ENCODE results near the gene SORBS1. TPM values are rescaled to one million over a fixed set of nuclear protein-coding genes. Genes with fewer than 3 reads are reported as not detected.

The SORBS1 gene
- total RNA-seq, 1 experiment from 2014 or later, result 0.56 TPM

DNA sequence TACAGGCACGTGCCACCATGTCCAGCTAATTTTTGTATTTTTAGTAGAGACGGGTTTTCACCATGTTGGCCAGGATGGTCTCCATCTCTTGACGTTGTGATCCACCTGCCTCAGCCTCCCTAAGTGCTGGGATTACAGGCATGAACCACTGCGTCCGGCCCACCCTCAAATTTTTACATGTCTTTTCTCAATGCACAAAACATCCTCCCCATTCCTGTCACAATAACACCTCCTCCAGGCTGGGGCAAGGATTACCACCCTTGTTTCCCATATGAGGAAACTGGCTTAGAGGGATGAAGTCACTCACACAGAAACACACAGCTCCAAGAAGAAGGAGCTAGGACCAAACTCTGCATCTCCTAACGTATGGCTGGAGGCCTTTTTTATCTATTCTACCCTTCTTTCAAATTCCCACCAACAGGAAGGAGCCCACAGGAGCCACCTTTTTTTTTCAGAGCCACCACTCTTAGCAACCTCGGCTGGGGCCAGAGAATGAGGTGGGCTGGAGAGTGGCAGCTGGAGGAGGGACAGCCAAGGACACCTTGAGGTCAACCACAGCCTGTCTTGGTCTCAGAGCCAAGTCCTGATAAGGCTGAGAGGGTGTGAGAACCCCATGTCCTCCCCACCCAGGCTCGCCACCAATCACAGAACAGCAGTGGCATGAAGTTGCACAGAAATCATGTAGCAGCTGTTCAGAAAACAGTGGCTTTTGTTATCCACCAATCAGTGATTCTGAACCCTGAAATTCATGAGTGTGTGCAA, 157.3 kb downstream of the SORBS1 start:
- no TSS peak for BruUV-seq (replicated peaks)
- Histone ChIP-seq H3K4me1 (ENCODE audit: insufficient read depth, low read length, poor library complexity, severe bottlenecking) (no peaks in the 10 kb centered on the region), H3K36me3 (ENCODE audit: insufficient read depth, low read length, poor library complexity, severe bottlenecking) (no peaks in the 10 kb centered on the region), H3K27ac (ENCODE audit: low read depth, low read length, poor library complexity, severe bottlenecking) (no peak overlapping the region), H3K27me3 (replicated peaks; ENCODE audit: insufficient read depth, low read depth, low read length, poor library complexity) (peaks cover 2% of the 10 kb centered on the region), H3K4me3 (ENCODE audit: low read depth, low read length, poor library complexity, severe bottlenecking) (no peak overlapping the region), H3K9me3 (ENCODE audit: low read depth, low read length, poor library complexity, severe bottlenecking) (no peaks in the 10 kb centered on the region)
- no peak for TF ChIP-seq EZH2 (IDR thresholded peaks at IDR 0.05; ENCODE audit: borderline replicate concordance, low read depth, low read length, poor library complexity, severe bottlenecking)
- TF ChIP-seq, protein P1, sequence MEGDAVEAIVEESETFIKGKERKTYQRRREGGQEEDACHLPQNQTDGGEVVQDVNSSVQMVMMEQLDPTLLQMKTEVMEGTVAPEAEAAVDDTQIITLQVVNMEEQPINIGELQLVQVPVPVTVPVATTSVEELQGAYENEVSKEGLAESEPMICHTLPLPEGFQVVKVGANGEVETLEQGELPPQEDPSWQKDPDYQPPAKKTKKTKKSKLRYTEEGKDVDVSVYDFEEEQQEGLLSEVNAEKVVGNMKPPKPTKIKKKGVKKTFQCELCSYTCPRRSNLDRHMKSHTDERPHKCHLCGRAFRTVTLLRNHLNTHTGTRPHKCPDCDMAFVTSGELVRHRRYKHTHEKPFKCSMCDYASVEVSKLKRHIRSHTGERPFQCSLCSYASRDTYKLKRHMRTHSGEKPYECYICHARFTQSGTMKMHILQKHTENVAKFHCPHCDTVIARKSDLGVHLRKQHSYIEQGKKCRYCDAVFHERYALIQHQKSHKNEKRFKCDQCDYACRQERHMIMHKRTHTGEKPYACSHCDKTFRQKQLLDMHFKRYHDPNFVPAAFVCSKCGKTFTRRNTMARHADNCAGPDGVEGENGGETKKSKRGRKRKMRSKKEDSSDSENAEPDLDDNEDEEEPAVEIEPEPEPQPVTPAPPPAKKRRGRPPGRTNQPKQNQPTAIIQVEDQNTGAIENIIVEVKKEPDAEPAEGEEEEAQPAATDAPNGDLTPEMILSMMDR (conservative IDR thresholded peaks at IDR 0.05; ENCODE audit: low read depth, low read length), result no peak
- intact Hi-C loops (cut with micrococcal nuclease; ENCODE audit: unreplicated experiment), result no loop called here
- ChIA-PET CTCF (no interaction called here), POLR2A (ENCODE audit: low non-redundant PET) (no interaction called here)
- DNase-seq (ENCODE audit: low spot score), result no peak

DNA sequence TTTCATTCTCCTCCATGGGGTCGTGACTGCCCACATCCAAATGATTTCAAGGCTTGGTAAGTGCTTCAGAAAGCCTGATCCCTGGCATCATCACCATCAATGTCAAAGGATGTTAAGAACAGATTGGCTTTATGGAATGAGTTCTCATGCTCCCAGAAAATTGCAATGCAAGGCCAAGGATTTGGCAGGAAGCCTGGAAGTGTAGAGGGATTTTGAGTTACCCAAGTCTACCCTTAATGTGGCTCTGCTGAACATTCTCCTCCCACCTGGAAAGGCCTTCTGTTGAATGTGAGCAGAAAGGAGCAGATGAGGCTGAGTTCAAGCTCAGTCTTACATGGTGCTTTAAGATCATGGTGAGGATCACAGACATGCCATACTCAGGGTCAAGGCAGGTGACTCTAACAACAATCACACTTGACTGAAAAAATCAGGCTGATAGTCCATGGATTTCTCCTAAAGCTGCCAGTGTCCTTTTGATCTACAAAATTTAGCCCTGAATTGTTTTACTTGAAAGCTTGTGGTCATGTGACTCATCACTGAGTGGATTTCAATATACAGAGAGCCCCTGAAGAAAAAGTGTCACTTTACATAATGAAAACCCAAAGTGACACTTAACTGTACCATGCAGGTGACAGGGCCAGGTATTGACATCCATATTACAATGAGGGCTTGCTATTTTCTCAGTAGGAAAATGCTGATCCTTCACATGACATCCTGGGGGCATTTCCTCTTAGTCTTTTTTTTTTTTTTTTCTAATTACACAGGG, 159.3 kb downstream of the SORBS1 start:
- CTCF ChIA-PET, result no interaction called here
- BruUV-seq (replicated peaks), result no TSS peak

DNA sequence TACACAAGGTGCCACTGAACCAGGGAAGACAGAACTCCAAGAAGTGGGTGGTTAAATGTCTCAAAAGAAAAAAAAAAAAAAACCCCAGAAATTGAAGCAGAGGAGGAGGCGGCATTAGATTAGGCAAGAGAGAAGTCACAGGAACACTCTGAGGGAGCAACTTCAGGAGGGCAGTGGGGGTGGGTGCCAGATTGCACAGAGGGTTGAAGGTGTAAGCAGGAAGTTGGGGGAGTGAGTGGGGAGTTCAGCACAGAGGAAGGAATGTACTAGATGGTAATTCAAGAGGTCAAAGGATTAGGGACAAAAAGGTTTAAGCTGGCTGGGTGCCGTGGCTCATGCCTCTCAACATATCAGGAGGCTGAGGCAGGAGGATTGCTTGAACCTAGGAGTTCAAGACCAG, 160.4 kb downstream of the SORBS1 start:
- H3K36me3 ChIP-seq (ENCODE audit: insufficient read depth, low read length, poor library complexity, severe bottlenecking), result no peaks in the 10 kb centered on the region
- no peaks in the 10 kb centered on the region for H3K9me3 ChIP-seq (ENCODE audit: low read depth, low read length, poor library complexity, severe bottlenecking)
- no peak for DNase-seq (ENCODE audit: low spot score)
- CTCF ChIA-PET, result no interaction called here
- TF ChIP-seq EZH2 (IDR thresholded peaks at IDR 0.05; ENCODE audit: borderline replicate concordance, low read depth, low read length, poor library complexity, severe bottlenecking), result no peak
- TF ChIP-seq, protein P1 (conservative IDR thresholded peaks at IDR 0.05; ENCODE audit: low read depth, low read length), result no peak
- BruUV-seq (replicated peaks), result no TSS peak
- POLR2A ChIA-PET (ENCODE audit: low non-redundant PET), result no interaction called here
- no peak overlapping the region for H3K27ac ChIP-seq (ENCODE audit: low read depth, low read length, poor library complexity, severe bottlenecking)
- no peaks in the 10 kb centered on the region for H3K4me1 ChIP-seq (ENCODE audit: insufficient read depth, low read length, poor library complexity, severe bottlenecking)
- intact Hi-C loops (cut with micrococcal nuclease; ENCODE audit: unreplicated experiment), result no loop called here
- H3K4me3 ChIP-seq (ENCODE audit: low read depth, low read length, poor library complexity, severe bottlenecking), result no peak overlapping the region
- H3K27me3 ChIP-seq (replicated peaks; ENCODE audit: insufficient read depth, low read depth, low read length, poor library complexity), result peaks cover 2% of the 10 kb centered on the region

More for the DNA sequence above, 159.3 kb downstream of the SORBS1 start:
- peaks cover 2% of the 10 kb centered on the region for H3K27me3 ChIP-seq (replicated peaks; ENCODE audit: insufficient read depth, low read depth, low read length, poor library complexity)
- H3K4me1 ChIP-seq (ENCODE audit: insufficient read depth, low read length, poor library complexity, severe bottlenecking), result no peaks in the 10 kb centered on the region
- H3K4me3 ChIP-seq (ENCODE audit: low read depth, low read length, poor library complexity, severe bottlenecking), result no peak overlapping the region
- no peaks in the 10 kb centered on the region for H3K9me3 ChIP-seq (ENCODE audit: low read depth, low read length, poor library complexity, severe bottlenecking)
- intact Hi-C loops (cut with micrococcal nuclease; ENCODE audit: unreplicated experiment), result no loop called here
- POLR2A ChIA-PET (ENCODE audit: low non-redundant PET), result no interaction called here
- TF ChIP-seq, protein P1 (conservative IDR thresholded peaks at IDR 0.05; ENCODE audit: low read depth, low read length), result no peak
- no peak for TF ChIP-seq EZH2 (IDR thresholded peaks at IDR 0.05; ENCODE audit: borderline replicate concordance, low read depth, low read length, poor library complexity, severe bottlenecking)
- no peak overlapping the region for H3K27ac ChIP-seq (ENCODE audit: low read depth, low read length, poor library complexity, severe bottlenecking)
- no peaks in the 10 kb centered on the region for H3K36me3 ChIP-seq (ENCODE audit: insufficient read depth, low read length, poor library complexity, severe bottlenecking)
- DNase-seq (ENCODE audit: low spot score), result no peak

Data from A673 (cell line).